C4-2B (cell line): ENCODE results near the gene NFE2L1.

Experiments used
- ZFX ChIP-seq: fragments of 450-650 bp; IDR thresholded peaks from 2 replicates; pipeline ENCODE4 v1.6.1; 2017
- TF ChIP-seq, protein P1 (sequence below): fragments of 450-650 bp; conservative IDR thresholded peaks from 2 replicates; pipeline ENCODE4 v1.5.1; 2017; ENCODE audit warnings: mild to moderate bottlenecking

DNA sequence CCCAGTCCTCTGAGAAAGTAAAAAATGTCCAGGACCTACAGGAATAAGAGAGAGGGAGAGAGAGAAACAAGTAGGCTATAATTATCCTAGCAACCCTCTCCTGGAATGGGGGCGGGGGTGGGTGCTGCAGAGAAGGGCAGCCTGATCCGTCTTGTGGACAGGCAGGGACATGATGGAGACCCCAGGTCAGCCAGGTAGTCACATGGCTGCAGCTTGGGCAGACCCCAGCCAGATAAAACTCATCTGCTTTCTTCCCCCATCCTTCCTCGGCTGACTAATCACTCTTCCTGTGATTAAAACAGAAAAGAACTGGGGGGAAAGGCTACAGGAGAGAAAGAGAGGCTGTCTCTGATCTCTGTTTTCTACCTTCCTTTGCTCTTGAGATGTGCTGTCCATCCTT is 43.2 kb upstream of the NFE2L1 start:
- TF ChIP-seq, protein P1, sequence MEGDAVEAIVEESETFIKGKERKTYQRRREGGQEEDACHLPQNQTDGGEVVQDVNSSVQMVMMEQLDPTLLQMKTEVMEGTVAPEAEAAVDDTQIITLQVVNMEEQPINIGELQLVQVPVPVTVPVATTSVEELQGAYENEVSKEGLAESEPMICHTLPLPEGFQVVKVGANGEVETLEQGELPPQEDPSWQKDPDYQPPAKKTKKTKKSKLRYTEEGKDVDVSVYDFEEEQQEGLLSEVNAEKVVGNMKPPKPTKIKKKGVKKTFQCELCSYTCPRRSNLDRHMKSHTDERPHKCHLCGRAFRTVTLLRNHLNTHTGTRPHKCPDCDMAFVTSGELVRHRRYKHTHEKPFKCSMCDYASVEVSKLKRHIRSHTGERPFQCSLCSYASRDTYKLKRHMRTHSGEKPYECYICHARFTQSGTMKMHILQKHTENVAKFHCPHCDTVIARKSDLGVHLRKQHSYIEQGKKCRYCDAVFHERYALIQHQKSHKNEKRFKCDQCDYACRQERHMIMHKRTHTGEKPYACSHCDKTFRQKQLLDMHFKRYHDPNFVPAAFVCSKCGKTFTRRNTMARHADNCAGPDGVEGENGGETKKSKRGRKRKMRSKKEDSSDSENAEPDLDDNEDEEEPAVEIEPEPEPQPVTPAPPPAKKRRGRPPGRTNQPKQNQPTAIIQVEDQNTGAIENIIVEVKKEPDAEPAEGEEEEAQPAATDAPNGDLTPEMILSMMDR, result no peak
- TF ChIP-seq ZFX, result no peak
